AG20443 (cell line): ENCODE data around the gene KIF19.
"Not testable (repeated sequence)": the region's sequence is repeated elsewhere in the genome, so short reads cannot be mapped to it uniquely, and the experiment has no call there.

Experiments used
- DNase-seq: peaks from one replicate; pipeline ENCODE4 v3.0.0; 2012; ENCODE audit warnings: low spot score, mixed read lengths

Gene KIF19, protein sequence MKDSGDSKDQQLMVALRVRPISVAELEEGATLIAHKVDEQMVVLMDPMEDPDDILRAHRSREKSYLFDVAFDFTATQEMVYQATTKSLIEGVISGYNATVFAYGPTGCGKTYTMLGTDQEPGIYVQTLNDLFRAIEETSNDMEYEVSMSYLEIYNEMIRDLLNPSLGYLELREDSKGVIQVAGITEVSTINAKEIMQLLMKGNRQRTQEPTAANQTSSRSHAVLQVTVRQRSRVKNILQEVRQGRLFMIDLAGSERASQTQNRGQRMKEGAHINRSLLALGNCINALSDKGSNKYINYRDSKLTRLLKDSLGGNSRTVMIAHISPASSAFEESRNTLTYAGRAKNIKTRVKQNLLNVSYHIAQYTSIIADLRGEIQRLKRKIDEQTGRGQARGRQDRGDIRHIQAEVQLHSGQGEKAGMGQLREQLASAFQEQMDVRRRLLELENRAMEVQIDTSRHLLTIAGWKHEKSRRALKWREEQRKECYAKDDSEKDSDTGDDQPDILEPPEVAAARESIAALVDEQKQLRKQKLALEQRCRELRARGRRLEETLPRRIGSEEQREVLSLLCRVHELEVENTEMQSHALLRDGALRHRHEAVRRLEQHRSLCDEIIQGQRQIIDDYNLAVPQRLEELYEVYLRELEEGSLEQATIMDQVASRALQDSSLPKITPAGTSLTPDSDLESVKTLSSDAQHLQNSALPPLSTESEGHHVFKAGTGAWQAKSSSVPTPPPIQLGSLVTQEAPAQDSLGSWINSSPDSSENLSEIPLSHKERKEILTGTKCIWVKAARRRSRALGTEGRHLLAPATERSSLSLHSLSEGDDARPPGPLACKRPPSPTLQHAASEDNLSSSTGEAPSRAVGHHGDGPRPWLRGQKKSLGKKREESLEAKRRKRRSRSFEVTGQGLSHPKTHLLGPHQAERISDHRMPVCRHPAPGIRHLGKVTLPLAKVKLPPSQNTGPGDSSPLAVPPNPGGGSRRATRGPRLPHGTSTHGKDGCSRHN

GRCh38 chr17:74325743-74326379, at the start of gene KIF19:
KIF19 (plus strand) TSS chr17:74326226; CDS start chr17:74326350, 124 bp downstream.
- peak; percentile 68 for DNase-seq

- DNase-seq, result no peak
Observed at GRCh38 chr17:74276541-74277009, 49.5 kb upstream of the KIF19 start.

DNA sequence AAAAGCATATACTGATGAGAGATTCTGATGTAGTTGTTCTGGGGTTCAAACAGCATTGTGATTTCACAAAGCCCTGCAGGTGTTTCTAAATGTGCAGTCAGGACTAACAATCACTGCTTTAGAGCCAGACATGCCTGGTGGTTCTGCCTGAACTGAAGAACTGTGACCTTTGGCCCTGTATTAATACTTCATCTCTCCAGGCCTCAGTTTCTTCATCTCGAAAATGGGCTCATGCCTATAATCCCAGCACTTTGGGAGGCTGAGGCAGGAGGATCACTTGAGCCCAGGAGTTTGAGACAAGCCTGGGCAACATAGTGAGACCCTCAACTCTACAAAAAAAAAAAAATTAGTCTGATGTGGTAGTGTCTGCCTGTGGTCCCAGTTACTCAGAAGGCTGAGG, 48.1 kb upstream of the KIF19 start:
- DNase-seq, result no peak

DNA sequence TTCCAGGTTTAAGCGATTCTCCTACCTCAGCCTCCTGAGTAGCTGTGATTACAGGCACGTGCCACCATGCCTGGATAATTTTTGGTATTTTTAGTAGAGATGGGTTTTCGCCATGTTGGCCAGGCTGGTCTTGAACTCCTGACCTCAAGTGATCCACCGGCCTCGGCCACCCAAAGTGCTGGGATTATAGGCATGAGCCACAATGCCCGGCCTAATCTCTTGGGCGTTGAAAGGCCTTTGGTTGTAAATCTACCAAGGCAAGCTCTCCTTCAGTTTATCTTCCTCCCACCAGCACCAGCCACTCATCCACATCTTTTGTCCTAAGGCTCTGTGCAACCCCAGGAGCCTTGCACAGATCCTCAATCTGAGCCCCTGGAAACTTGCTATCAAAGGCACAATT, 46.4 kb upstream of the KIF19 start:
- not testable (repeated sequence) for DNase-seq

DNA sequence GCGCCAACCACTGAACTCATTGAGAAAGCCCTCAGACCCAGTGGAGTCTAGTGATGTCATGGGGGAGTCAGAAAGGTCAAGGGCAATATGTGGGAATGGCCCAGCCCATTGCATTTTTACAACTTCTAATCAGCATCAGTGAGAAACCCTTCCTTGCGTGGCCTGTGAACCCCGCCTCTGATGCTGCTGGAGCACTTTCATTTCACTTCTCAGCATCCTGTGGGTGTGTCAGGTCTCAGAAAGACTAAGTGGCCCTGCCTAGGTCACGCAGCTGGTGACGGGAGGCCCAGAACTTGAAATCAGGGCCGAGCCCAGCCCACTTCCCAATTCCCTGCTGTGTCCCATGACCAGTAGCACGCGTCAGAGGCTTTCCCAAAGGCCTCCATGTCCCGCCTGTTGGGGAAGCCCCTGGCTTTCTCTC, 45.9 kb upstream of the KIF19 start:
- no peak for DNase-seq

- DNase-seq, result no peak
Observed at GRCh38 chr17:74281799-74282198, 44.2 kb upstream of the KIF19 start.

- not testable (repeated sequence) for DNase-seq
Observed at GRCh38 chr17:74282274-74282586, 43.8 kb upstream of the KIF19 start.

GRCh38 chr17:74282587-74283370, 43.2 kb upstream of the KIF19 start:
- DNase-seq, result no peak

DNA sequence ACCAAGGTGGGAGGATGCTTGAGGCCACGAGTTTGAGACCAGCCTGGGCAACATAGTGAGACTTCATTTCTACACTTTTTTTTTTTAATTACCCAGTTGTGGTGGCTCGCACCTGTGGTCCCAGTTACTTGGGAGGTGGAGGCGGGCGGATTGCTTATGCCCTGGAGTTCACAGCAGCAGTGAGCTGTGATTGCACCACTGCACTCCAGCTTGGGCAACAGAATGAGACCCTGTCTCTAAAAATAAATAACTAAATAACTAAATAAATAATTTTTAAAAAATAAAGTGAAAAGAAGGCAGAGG, 42.7 kb upstream of the KIF19 start:
- DNase-seq, result no peak

- DNase-seq, result no peak
Observed at GRCh38 chr17:74287031-74287602, 38.9 kb upstream of the KIF19 start.

DNA sequence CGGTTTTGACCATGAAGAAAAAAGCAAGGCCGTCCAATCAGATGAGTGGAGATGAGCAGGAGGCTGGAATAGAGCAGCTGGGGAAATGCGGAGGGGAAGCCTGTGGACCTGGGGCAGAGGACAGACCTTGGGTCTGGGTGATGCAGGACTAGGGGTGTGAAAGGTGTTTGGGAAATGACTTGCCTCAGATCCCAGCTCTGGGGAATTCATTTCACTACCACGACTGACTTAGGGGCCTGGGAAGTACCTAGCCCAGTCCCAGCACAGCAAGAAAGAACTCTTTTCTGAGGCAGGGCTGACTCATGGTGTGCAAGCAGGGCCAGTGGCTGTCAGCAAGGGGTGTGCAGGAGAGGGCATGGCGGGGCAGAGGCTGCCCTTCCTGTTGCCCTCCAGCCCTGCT, 37.2 kb upstream of the KIF19 start:
- DNase-seq, result no peak

DNA sequence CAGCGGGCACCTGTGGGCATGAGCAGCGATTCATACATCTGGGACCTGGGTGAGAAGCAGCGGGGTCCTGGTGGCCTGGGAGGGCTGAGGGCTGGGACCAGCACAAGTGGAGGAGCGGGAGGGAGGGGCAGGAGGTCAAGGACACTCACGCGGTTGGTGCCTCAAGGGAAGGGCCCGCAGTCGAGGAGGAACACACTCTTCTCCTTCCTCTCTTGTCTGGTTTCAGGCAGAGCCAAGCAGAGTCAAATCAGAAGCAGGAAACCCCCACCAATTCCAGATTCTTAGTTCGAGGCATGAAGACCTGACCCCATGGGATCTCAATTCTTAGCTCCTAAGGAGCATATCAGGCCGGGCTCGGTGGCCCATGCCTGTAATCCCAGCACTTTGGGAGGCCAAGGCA, 36.3 kb upstream of the KIF19 start:
- DNase-seq, result no peak

DNA sequence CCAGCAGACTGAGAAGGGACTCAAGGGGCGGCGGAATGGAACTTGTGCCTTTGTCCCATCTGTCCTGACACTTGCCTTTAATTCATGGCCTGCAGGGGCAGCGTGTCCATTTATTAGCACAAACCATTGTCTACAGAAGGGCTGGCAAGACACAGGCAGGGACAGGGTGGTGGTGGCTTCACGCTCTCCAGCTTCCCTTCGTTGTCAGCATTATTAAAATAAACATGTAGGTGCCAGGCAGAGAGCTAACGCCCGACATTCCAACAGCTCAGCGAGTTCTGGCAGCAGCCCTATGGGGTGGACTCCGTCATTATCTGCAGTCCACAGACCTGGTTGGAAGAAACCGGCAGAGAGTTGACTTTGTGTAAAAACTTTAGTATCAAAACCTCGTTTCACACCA, 35.7 kb upstream of the KIF19 start:
- DNase-seq, result no peak

- DNase-seq, result no peak
Observed at GRCh38 chr17:74292495-74292894, 33.5 kb upstream of the KIF19 start.

DNA sequence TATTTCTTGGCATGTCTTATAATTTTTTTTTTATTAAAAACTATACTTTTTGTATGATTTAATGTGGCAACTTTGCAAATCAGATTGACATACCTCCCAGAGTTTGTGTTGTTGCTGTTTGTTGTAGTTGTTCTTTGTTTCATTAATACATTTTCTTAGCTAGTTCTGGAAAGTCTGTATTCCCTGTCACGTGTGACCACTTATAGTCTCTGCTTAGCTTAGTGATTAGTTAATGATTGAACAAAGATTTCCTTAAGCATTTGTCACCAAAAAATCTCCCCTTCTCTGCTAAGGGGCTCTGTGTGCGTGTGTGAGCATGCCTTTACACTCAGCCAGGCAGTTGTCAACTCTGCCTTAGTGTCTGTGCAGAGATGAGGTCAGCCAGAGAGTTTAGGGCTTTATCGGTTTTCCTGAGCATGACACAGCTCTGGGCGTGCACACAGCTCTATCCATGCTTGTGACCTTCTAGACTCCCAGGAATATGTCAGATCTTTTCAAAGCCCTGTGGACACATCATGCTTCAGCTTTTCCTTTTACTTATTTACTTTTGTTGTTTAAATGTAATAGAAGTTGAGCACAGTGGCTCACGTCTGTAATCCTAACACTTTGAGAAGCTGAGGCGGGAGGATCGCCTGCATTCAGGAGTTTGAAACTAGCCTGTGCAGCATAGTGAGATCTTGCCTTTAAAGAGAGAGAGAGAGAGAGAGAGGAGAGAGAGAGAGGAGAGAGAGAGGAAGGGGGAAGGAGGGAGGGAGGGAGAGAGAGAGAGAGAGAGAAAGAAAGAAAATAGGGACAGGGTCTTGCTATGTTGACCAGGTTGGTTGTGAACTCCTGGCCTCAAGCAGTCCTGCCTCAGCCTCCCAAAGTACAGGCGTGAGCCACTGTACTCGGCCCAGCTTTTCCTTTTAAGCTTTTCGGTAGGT, 30.1 kb upstream of the KIF19 start:
- DNase-seq, result no peak

- peak; percentile 56 for DNase-seq
Observed at GRCh38 chr17:74296548-74296936, 29.5 kb upstream of the KIF19 start.

- no peak for DNase-seq
Observed at GRCh38 chr17:74297941-74298340, 28.1 kb upstream of the KIF19 start.

GRCh38 chr17:74298778-74299177, 27.2 kb upstream of the KIF19 start:
- DNase-seq, result no peak

- DNase-seq, result no peak
Observed at GRCh38 chr17:74299226-74300009, 26.6 kb upstream of the KIF19 start.

- no peak for DNase-seq
Observed at GRCh38 chr17:74303305-74303704, 22.7 kb upstream of the KIF19 start.
